Rectal smooth muscle tissue (tissue), 1 donor: Measurements from ENCODE around the gene MAOB.
A peak's percentile ranks its signal among the peaks of the same experiment; 100 is the strongest.
"Not testable (repeated sequence)": the region's sequence is repeated elsewhere in the genome, so short reads cannot be mapped to it uniquely, and the experiment has no call there.

ENCODE experiments used
- H3K27ac ChIP-seq: one replicate; pipeline ENCODE4 v1.7.0; 2013; ENCODE audit warnings: low read depth, low read length, inconsistent platforms
- H3K27me3 ChIP-seq: one replicate; pipeline ENCODE4 v1.7.0; 2013; ENCODE audit warnings: low read length; ENCODE audit not compliant: control insufficient read depth, insufficient read depth
- H3K36me3 ChIP-seq: one replicate; pipeline ENCODE4 v1.7.0; 2013; ENCODE audit warnings: low read length; ENCODE audit not compliant: control insufficient read depth, insufficient read depth
- H3K4me1 ChIP-seq: one replicate; pipeline ENCODE4 v1.7.0; 2013; ENCODE audit warnings: low read length; ENCODE audit not compliant: control insufficient read depth, insufficient read depth
- H3K4me3 ChIP-seq: one replicate; pipeline ENCODE4 v1.7.0; 2013; ENCODE audit warnings: low read length
- H3K9ac ChIP-seq: one replicate; pipeline ENCODE4 v1.7.0; 2013; ENCODE audit warnings: low read length

Gene MAOB

GRCh38 chrX:43882294-43882681 is at the start of gene MAOB:
Gene MAOB, minus strand, starts transcription at chrX:43882450. Its CDS starts 151 bp downstream, at chrX:43882299.
- H3K9ac ChIP-seq = peak within 1 kb of the TSS; percentile 21
- peak within 1 kb of the TSS; percentile 64 for H3K27ac ChIP-seq
- H3K4me3 ChIP-seq = peak within 1 kb of the TSS; percentile 61
- peaks cover 4% of the 10 kb centered on the region for H3K27me3 ChIP-seq
- no peaks in the 10 kb centered on the region for H3K36me3 ChIP-seq
- peaks cover 2% of the 10 kb centered on the region for H3K4me1 ChIP-seq

GRCh38 chrX:43922032-43922431 is 39.8 kb upstream of the MAOB start:
- H3K4me1 ChIP-seq, H3K27me3 ChIP-seq, H3K27ac ChIP-seq, H3K4me3 ChIP-seq, H3K36me3 ChIP-seq, H3K9ac ChIP-seq: not testable (repeated sequence)

- H3K36me3 ChIP-seq, H3K9ac ChIP-seq, H3K4me1 ChIP-seq, H3K27ac ChIP-seq, H3K27me3 ChIP-seq, H3K4me3 ChIP-seq: not testable (repeated sequence)
These were observed 28.5 kb upstream of the MAOB start for GRCh38 chrX:43910772-43911171.

- Histone ChIP-seq H3K36me3 (no peaks in the 10 kb centered on the region), H3K9ac (no peak overlapping the region), H3K27ac (no peak overlapping the region), H3K27me3 (peaks cover 4% of the 10 kb centered on the region), H3K4me3 (no peak overlapping the region), H3K4me1 (no peaks in the 10 kb centered on the region)
These were observed 27.8 kb upstream of the MAOB start for GRCh38 chrX:43910012-43910411.

- Histone ChIP-seq H3K9ac (no peak overlapping the region), H3K4me3 (no peak overlapping the region), H3K27ac (no peak overlapping the region), H3K4me1 (no peaks in the 10 kb centered on the region), H3K27me3 (peaks cover 4% of the 10 kb centered on the region), H3K36me3 (no peaks in the 10 kb centered on the region)
These were observed 26.9 kb upstream of the MAOB start for GRCh38 chrX:43909141-43909540.

GRCh38 chrX:43899878-43900815 is 17.9 kb upstream of the MAOB start:
- Histone ChIP-seq H3K27ac (no peak overlapping the region), H3K27me3 (peaks cover under 1% of the 10 kb centered on the region), H3K36me3 (no peaks in the 10 kb centered on the region), H3K4me1 (no peaks in the 10 kb centered on the region), H3K9ac (no peak overlapping the region), H3K4me3 (no peak overlapping the region)

GRCh38 chrX:43898406-43899035 is 16.3 kb upstream of the MAOB start:
- Histone ChIP-seq H3K9ac (no peak overlapping the region), H3K4me3 (no peak overlapping the region), H3K27ac (no peak overlapping the region), H3K36me3 (no peaks in the 10 kb centered on the region), H3K27me3 (no peaks in the 10 kb centered on the region), H3K4me1 (no peaks in the 10 kb centered on the region)

- no peak overlapping the region for H3K27ac ChIP-seq
- H3K36me3 ChIP-seq = no peaks in the 10 kb centered on the region
- no peak overlapping the region for H3K9ac ChIP-seq
- H3K27me3 ChIP-seq = no peaks in the 10 kb centered on the region
- no peaks in the 10 kb centered on the region for H3K4me1 ChIP-seq
- H3K4me3 ChIP-seq = no peak overlapping the region
These were observed 15.0 kb upstream of the MAOB start for GRCh38 chrX:43897290-43897689.

GRCh38 chrX:43892336-43892870 is 10.2 kb upstream of the MAOB start:
- H3K27ac ChIP-seq = no peak overlapping the region
- H3K27me3 ChIP-seq = no peaks in the 10 kb centered on the region
- no peaks in the 10 kb centered on the region for H3K36me3 ChIP-seq
- no peaks in the 10 kb centered on the region for H3K4me1 ChIP-seq
- no peak overlapping the region for H3K4me3 ChIP-seq
- no peak overlapping the region for H3K9ac ChIP-seq

GRCh38 chrX:43885617-43886016 is 3.4 kb upstream of the MAOB start:
- Histone ChIP-seq H3K4me3 (no peak overlapping the region), H3K36me3 (no peaks in the 10 kb centered on the region), H3K9ac (no peak overlapping the region), H3K4me1 (peaks cover 2% of the 10 kb centered on the region), H3K27ac (no peak overlapping the region), H3K27me3 (peaks cover 4% of the 10 kb centered on the region)

GRCh38 chrX:43881410-43882293 is 598 bp downstream of the MAOB start:
- Histone ChIP-seq H3K4me1 (peaks cover 2% of the 10 kb centered on the region), H3K27me3 (peaks cover 4% of the 10 kb centered on the region), H3K4me3 (peak overlapping the region; percentile 61), H3K9ac (peak overlapping the region; percentile 21), H3K27ac (peak overlapping the region; percentile 64), H3K36me3 (no peaks in the 10 kb centered on the region)

- Histone ChIP-seq H3K9ac (no peak overlapping the region), H3K27ac (peak overlapping the region; percentile 4), H3K36me3 (no peaks in the 10 kb centered on the region), H3K4me3 (no peak overlapping the region), H3K4me1 (peaks cover 2% of the 10 kb centered on the region), H3K27me3 (peaks cover 4% of the 10 kb centered on the region)
These were observed 1.8 kb downstream of the MAOB start for GRCh38 chrX:43880425-43880824.
